ENCODE results near the gene UNC13B. TPM values are rescaled to one million over a fixed set of nuclear protein-coding genes. Genes with fewer than 3 reads are reported as not detected.

Gene UNC13B
- polyA plus RNA-seq (2012; ENCODE audit: missing spikeins), result not detected

GRCh38 chr9:35161713-35162604, at the start of gene UNC13B:
Gene UNC13B, plus strand, starts transcription at chr9:35162009. Its CDS starts 275 bp downstream, at chr9:35162284.
- no peak for TF ChIP-seq POLR2A (IDR thresholded peaks at IDR 0.05; ENCODE audit: low read depth, low read length)
- FAIRE-seq, result no peak
- DNase-seq (ENCODE audit: insufficient read length), result peak; percentile 47

DNA sequence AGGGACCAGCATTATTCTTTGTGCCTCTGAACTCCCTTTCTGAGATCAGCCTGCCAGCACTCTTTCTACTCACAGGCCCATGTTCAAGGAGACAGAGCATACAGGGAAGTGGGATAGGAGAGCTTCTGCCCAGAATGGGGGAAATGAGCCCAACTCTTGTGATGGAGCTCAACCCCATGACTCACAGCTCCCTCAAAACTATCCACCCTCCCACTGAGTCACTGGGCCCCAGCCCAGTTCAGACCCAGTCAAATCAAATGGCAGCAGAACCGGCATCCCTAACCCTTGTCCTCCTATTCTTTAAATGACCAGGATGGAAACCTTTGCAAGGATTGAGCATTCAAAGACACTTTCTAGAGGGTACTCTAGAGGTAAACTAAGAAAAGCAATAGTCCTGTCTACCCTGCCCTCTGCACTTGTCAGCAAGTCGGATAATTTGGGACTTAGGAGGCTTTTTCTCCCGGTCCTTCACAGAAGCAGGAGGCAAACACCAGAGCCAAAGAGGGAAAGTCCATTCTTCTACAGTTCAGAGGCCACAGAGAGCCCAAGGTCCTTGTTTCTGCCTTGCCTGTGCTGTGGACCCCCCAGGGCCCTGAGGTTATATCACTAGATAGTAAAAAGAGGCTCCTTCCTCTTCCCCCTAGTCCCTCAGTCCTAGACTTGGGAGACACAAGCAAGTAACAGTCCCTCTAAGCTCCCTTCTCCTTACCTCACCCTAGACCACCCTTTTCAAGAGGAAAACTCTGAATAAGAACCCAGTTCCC, 49.4 kb upstream of the UNC13B start:
- no peak for TF ChIP-seq POLR2AphosphoS5 (IDR thresholded peaks at IDR 0.05; ENCODE audit: low read depth, low read length)
- TF ChIP-seq TAF1 (IDR thresholded peaks at IDR 0.05; ENCODE audit: borderline replicate concordance, low read depth, low read length), result no peak
- no peak for DNase-seq (ENCODE audit: insufficient read length)
- FAIRE-seq, result no peak

- peak; percentile 72 for FAIRE-seq
- DNase-seq (ENCODE audit: insufficient read length), result no peak
These were observed 47.5 kb upstream of the UNC13B start for GRCh38 chr9:35114113-35114839.

GRCh38 chr9:35114840-35115628, 46.8 kb upstream of the UNC13B start:
- DNase-seq (ENCODE audit: insufficient read length) (no peak), FAIRE-seq (peak; percentile 81)
- TF ChIP-seq POLR2AphosphoS5 (IDR thresholded peaks at IDR 0.05; ENCODE audit: low read depth, low read length) (no peak), POLR2A (IDR thresholded peaks at IDR 0.05; ENCODE audit: low read depth, low read length) (no peak), TAF1 (IDR thresholded peaks at IDR 0.05; ENCODE audit: borderline replicate concordance, low read depth, low read length) (no peak)

More at GRCh38 chr9:35114113-35114839, 47.5 kb upstream of the UNC13B start:
- TF ChIP-seq POLR2A (IDR thresholded peaks at IDR 0.05; ENCODE audit: low read depth, low read length) (no peak), POLR2AphosphoS5 (IDR thresholded peaks at IDR 0.05; ENCODE audit: low read depth, low read length) (no peak), TAF1 (IDR thresholded peaks at IDR 0.05; ENCODE audit: borderline replicate concordance, low read depth, low read length) (no peak)

DNA sequence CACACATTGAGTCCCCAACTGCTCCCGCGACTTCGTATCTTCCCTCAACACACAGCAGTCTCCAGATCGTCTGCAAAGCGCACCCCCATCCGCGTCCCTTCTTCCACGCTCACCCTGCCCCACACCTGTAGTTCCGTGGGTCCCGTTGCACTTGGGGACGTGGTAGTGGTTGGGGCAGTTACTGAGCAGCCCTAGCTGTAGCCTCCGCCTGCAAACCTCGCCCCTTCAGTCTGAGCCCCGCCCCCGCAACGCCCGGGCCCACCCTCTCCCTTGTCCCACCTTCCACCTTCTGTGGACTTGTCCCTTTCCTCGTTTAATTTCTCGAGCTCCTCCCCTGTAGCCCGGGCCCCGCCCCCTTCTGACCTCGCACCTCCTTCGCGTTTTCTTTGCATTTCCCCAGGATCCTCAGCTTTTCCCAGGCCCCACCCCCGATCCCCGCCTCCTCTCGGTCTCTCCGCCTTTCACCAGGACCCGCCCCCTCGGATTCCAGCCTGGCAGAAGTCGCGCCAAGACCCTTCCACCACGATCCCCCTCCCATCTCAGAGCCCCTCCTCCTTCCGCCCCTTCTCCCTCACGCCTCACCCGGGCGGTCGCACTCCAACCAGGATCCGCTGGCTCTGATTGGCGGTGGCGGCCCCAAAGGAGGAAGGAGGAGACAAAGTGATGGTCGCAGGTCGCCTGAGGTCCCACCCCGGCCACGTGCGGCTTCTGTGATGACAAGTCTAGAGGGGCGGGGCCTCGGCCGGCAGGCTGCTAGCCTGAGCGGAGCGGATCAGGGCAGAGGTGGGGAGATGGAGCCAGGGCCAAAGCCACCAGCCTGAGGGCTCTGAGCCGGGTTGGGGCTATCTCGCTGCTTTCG, 45.9 kb upstream of the UNC13B start, which contains the start of gene ATOSB:
ATOSB (minus strand) TSS at position 183 of the 859 bp plus-strand sequence. CDS start 7,588 bp downstream, outside the sequence.
- FAIRE-seq, result peak; percentile 92
- peak; percentile 85 for DNase-seq (ENCODE audit: insufficient read length)
- TF ChIP-seq POLR2A (IDR thresholded peaks at IDR 0.05; ENCODE audit: low read depth, low read length), result no peak

GRCh38 chr9:35116539-35116897, 45.3 kb upstream of the UNC13B start:
- TF ChIP-seq TAF1 (IDR thresholded peaks at IDR 0.05; ENCODE audit: borderline replicate concordance, low read depth, low read length) (no peak), POLR2A (IDR thresholded peaks at IDR 0.05; ENCODE audit: low read depth, low read length) (no peak), POLR2AphosphoS5 (IDR thresholded peaks at IDR 0.05; ENCODE audit: low read depth, low read length) (no peak)
- DNase-seq (ENCODE audit: insufficient read length) (no peak), FAIRE-seq (no peak)

DNA sequence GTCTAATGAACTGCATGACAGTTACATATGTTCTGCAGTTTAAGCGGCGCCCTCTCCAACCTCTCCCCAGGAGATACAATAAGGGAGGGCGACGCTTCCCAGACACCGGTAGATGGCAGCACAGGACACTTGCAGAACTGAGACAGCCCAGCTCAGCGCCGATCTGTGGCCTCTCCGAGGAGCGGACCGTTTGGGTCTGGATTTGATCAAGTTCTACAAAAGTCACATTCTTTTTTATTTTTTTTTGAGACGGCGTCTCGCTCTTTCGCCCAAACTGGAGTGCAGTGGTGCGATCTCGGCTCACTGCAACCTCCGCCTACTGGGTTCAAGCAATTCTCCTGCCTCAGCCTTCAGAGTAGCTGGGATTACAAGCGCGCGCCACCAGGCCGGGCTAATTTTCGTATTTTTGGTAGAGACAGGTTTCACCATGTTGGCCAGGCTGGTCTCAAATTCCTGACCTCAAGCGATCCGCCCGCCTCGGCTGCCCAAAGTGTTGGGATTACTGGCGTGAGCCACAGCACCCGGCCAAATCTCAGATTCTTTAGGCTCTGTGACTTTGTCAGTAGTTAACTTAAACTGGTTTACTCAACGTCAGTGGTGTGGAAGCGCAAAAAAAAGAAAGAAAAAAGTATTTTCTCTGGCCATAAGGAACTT, 44.8 kb upstream of the UNC13B start:
- peak; percentile 68 for DNase-seq (ENCODE audit: insufficient read length)
- FAIRE-seq, result peak; percentile 94
- TF ChIP-seq POLR2A (IDR thresholded peaks at IDR 0.05; ENCODE audit: low read depth, low read length), result no peak
- no peak for TF ChIP-seq POLR2AphosphoS5 (IDR thresholded peaks at IDR 0.05; ENCODE audit: low read depth, low read length)
- TF ChIP-seq TAF1 (IDR thresholded peaks at IDR 0.05; ENCODE audit: borderline replicate concordance, low read depth, low read length), result no peak

GRCh38 chr9:35134920-35135319, 26.9 kb upstream of the UNC13B start:
- DNase-seq (ENCODE audit: insufficient read length) (no peak), FAIRE-seq (no peak)
- TF ChIP-seq TAF1 (IDR thresholded peaks at IDR 0.05; ENCODE audit: borderline replicate concordance, low read depth, low read length), result no peak
- no peak for TF ChIP-seq POLR2A (IDR thresholded peaks at IDR 0.05; ENCODE audit: low read depth, low read length)
- no peak for TF ChIP-seq POLR2AphosphoS5 (IDR thresholded peaks at IDR 0.05; ENCODE audit: low read depth, low read length)

- FAIRE-seq (no peak), DNase-seq (ENCODE audit: insufficient read length) (no peak)
- TF ChIP-seq POLR2AphosphoS5 (IDR thresholded peaks at IDR 0.05; ENCODE audit: low read depth, low read length) (no peak), TAF1 (IDR thresholded peaks at IDR 0.05; ENCODE audit: borderline replicate concordance, low read depth, low read length) (no peak), POLR2A (IDR thresholded peaks at IDR 0.05; ENCODE audit: low read depth, low read length) (no peak)
These were observed 25.8 kb upstream of the UNC13B start for GRCh38 chr9:35135988-35136387.

- FAIRE-seq (no peak), DNase-seq (ENCODE audit: insufficient read length) (no peak)
- TF ChIP-seq POLR2A (IDR thresholded peaks at IDR 0.05; ENCODE audit: low read depth, low read length), result no peak
- no peak for TF ChIP-seq TAF1 (IDR thresholded peaks at IDR 0.05; ENCODE audit: borderline replicate concordance, low read depth, low read length)
- TF ChIP-seq POLR2AphosphoS5 (IDR thresholded peaks at IDR 0.05; ENCODE audit: low read depth, low read length), result no peak
These were observed 24.9 kb upstream of the UNC13B start for GRCh38 chr9:35136866-35137265.

All from GM12892 (cell line).